ENCODE results near the gene GOLGA6L6. TPM values are rescaled to one million over a fixed set of nuclear protein-coding genes. Genes with fewer than 3 reads are reported as not detected.
"Not testable (repeated sequence)": the region's sequence is repeated elsewhere in the genome, so short reads cannot be mapped to it uniquely, and the experiment has no call there.

Gene GOLGA6L6
- total and polyA plus RNA-seq, 2 donors, result not detected

DNA sequence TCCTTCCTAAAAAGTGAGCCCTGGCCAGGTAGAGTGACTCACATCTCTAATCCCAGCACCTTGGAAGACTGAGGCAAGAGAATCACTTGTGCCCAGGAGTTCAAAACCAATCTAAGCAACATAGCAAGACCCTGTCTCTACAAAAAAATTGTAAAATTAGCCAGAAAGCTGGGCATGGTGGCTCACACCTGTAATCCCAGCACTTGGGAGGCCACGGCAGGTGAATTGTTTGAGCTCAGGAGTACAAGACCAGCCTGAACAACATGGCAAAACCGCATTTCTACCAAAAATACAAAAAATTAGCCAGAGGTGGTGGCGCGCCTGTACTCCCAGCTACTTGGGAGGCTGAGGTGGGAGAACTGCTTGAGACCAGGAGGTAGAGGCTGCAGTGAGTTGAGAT lies 49.0 kb downstream of the GOLGA6L6 start:
- H3K4me1 ChIP-seq (ENCODE audit: insufficient read depth); H3K36me3 ChIP-seq (ENCODE audit: insufficient read depth); H3K4me3 ChIP-seq (ENCODE audit: low read depth, low read length); DNase-seq (ENCODE audit: extremely low spot score); H3K27ac ChIP-seq (ENCODE audit: low read depth): not testable (repeated sequence)
- 83% methylated on average over 2 of the region's 4 CpGs for WGBS

DNA sequence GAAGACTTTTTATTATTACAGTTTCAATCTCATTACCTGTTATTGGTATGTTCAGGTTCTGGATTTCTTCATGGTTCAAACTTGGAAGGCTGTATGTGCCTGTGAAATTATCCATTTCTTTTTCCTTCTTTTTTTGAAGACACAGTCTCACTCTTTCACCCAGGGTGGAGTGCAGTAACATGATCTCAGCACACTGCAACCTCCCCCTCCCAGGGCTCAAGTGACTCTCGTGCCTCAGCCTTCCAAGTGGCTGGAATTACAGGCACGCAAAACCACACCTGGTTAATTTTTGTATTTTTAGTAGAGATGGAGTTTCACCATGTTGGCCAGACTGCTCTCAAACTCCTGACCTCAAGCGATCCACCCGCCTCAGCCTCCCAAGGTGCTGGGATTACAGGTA lies 52.3 kb downstream of the GOLGA6L6 start:
- H3K36me3 ChIP-seq (ENCODE audit: insufficient read depth); DNase-seq (ENCODE audit: extremely low spot score); H3K4me1 ChIP-seq (ENCODE audit: insufficient read depth); H3K27ac ChIP-seq (ENCODE audit: low read depth); H3K4me3 ChIP-seq (ENCODE audit: low read depth, low read length): not testable (repeated sequence)
- WGBS, result 86% methylated on average over 3 of the region's 4 CpGs

Small RNA genes within 50 kb of the gene (small RNA-seq; reads per million reads assigned to genes)
- gene RN7SL759P, result not detected

Data from urinary bladder (tissue), 4 donors.